Liver (tissue), 9 donors: Measurements from ENCODE around the gene NEK7. TPM values are rescaled to one million over a fixed set of nuclear protein-coding genes. Genes with fewer than 3 reads are reported as not detected.

Experiments used
- DNase-seq: peaks from one replicate; pipeline ENCODE4 v3.0.0-alpha.2; 2017; ENCODE audit warnings: low spot score
- H3K27ac ChIP-seq, 2 donors: one replicate each; pipeline ENCODE4 v1.7.0; 2013; ENCODE audit warnings: inconsistent platforms in 2 of 2, low read length in 2 of 2, control low read depth in 1 of 2, low read depth in 1 of 2, mild to moderate bottlenecking in 1 of 2
- H3K27me3 ChIP-seq, 4 donors: one replicate each; pipeline versions ENCODE4 v1.6.1 to v1.7.0; 2013; ENCODE audit warnings: low read length in 3 of 4, inconsistent platforms in 1 of 4, mild to moderate bottlenecking in 1 of 4, moderate library complexity in 1 of 4; ENCODE audit not compliant: control insufficient read depth in 4 of 4, insufficient read depth in 4 of 4
- H3K36me3 ChIP-seq, 4 donors: one replicate each; pipeline versions ENCODE4 v1.6.1 to v1.7.0; 2013; ENCODE audit warnings: low read length in 3 of 4, mild to moderate bottlenecking in 3 of 4, low read depth in 1 of 4, moderate library complexity in 1 of 4; ENCODE audit not compliant: control insufficient read depth in 4 of 4, insufficient read depth in 3 of 4
- H3K4me1 ChIP-seq, 4 donors: one replicate each; pipeline versions ENCODE4 v1.6.1 to v1.7.0; 2013; ENCODE audit warnings: low read length in 3 of 4, mild to moderate bottlenecking in 3 of 4, moderate library complexity in 1 of 4; ENCODE audit not compliant: control insufficient read depth in 4 of 4, insufficient read depth in 4 of 4
- H3K4me3 ChIP-seq, 3 donors: one replicate each; pipeline versions ENCODE4 v1.6.1 to v1.7.0; 2013; ENCODE audit warnings: low read length in 3 of 3, control low read depth in 1 of 3, low read depth in 1 of 3, mild to moderate bottlenecking in 1 of 3
- H3K9ac ChIP-seq, 2 donors: one replicate each; pipeline ENCODE4 v1.7.0; 2013; ENCODE audit warnings: low read length in 2 of 2, mild to moderate bottlenecking in 2 of 2, moderate library complexity in 2 of 2, control low read depth in 1 of 2, low read depth in 1 of 2
- H3K9me3 ChIP-seq, 4 donors: one replicate each; pipeline versions ENCODE4 v1.6.1 to v1.7.0; 2013; ENCODE audit warnings: low read length in 3 of 4; ENCODE audit not compliant: control insufficient read depth in 4 of 4
- ATF3 ChIP-seq: IDR thresholded peaks from 2 replicates; pipeline ENCODE4 v1.6.1; 2016; ENCODE audit warnings: antibody characterized with exemption
- CTCF ChIP-seq: fragments of 150-350 bp; IDR thresholded peaks from 2 replicates; pipeline ENCODE4 v1.5.1; 2017; ENCODE audit warnings: improper control_type of control experiment, low read depth, low read length; ENCODE audit not compliant: missing input control
- EGR1 ChIP-seq, 2 donors: IDR thresholded peaks; 2 replicates each; pipeline ENCODE4 v1.6.1; 2016 to 2018; ENCODE audit warnings: antibody characterized with exemption in 2 of 2, low read depth in 2 of 2
- FOXA1 ChIP-seq: IDR thresholded peaks from 2 replicates; pipeline ENCODE4 v1.6.1; 2016; ENCODE audit warnings: antibody characterized with exemption
- FOXA2 ChIP-seq: IDR thresholded peaks from 2 replicates; pipeline ENCODE4 v1.6.1; 2016; ENCODE audit warnings: antibody characterized with exemption
- GABPA ChIP-seq, 2 donors: IDR thresholded peaks in 1 of 2; conservative IDR thresholded peaks in 1 of 2; 2 replicates each; pipeline ENCODE4 v1.6.1; 2016; ENCODE audit warnings: antibody characterized with exemption in 2 of 2, mild to moderate bottlenecking in 1 of 2, moderate library complexity in 1 of 2
- HNF4A ChIP-seq, 2 donors: conservative IDR thresholded peaks; 2 replicates each; pipeline ENCODE4 v1.6.1; 2016; ENCODE audit warnings: antibody characterized with exemption in 2 of 2, mild to moderate bottlenecking in 2 of 2
- HNF4G ChIP-seq: IDR thresholded peaks from 2 replicates; pipeline ENCODE4 v1.6.1; 2016; ENCODE audit warnings: antibody characterized with exemption
- JUND ChIP-seq, 2 donors: IDR thresholded peaks; 2 replicates each; pipeline ENCODE4 v1.6.1; 2016; ENCODE audit warnings: antibody characterized with exemption in 2 of 2
- MAX ChIP-seq: IDR thresholded peaks from 2 replicates; pipeline ENCODE4 v1.6.1; 2016; ENCODE audit warnings: antibody characterized with exemption
- NR2F2 ChIP-seq: IDR thresholded peaks from 2 replicates; pipeline ENCODE4 v1.6.1; 2016; ENCODE audit warnings: antibody characterized with exemption
- RAD21 ChIP-seq, 2 donors: IDR thresholded peaks; 2 replicates each; pipeline ENCODE4 v1.6.1; 2016; ENCODE audit warnings: antibody characterized with exemption in 2 of 2, mild to moderate bottlenecking in 2 of 2
- REST ChIP-seq: IDR thresholded peaks from 2 replicates; pipeline ENCODE4 v1.6.1; 2016; ENCODE audit warnings: antibody characterized with exemption, mild to moderate bottlenecking
- RXRA ChIP-seq, 2 donors: IDR thresholded peaks; 2 replicates each; pipeline ENCODE4 v1.6.1; 2017 to 2018; ENCODE audit warnings: antibody characterized with exemption in 2 of 2, mild to moderate bottlenecking in 1 of 2
- SP1 ChIP-seq: IDR thresholded peaks from 2 replicates; pipeline ENCODE4 v1.6.1; 2018; ENCODE audit warnings: antibody characterized with exemption, mild to moderate bottlenecking
- TAF1 ChIP-seq: conservative IDR thresholded peaks from 2 replicates; pipeline ENCODE4 v1.6.1; 2016; ENCODE audit warnings: antibody characterized with exemption, mild to moderate bottlenecking
- YY1 ChIP-seq: IDR thresholded peaks from 2 replicates; pipeline ENCODE4 v1.6.1; 2016; ENCODE audit warnings: antibody characterized with exemption, mild to moderate bottlenecking
- ZBTB33 ChIP-seq: IDR thresholded peaks from 2 replicates; pipeline ENCODE4 v1.6.1; 2016; ENCODE audit warnings: antibody characterized with exemption
- WGBS: extraction: QIAGEN DNeasy Blood & Tissue Kit; methylation state at CpG from one replicate; pipeline ENCODE4 v1.1.7; 2013; 5-methylcytosine and 5-hydroxymethylcytosine counted together
- polyA plus RNA-seq, 2 donors: library from polyadenylated mRNA; stranded (reverse) in 1 of 2; unstranded in 1 of 2; fragments of 200-250 nt in 1 of 2; fragments of >200 nt in 1 of 2; fragmentation: Nextera tagmentation in 1 of 2; extraction: Ambion mirVana in 1 of 2; gene quantifications; one replicate each; pipeline versions ENCODE4 v1.2.1 to v1.2.3, GENCODE V29; 2013 to 2015
- total RNA-seq, 2 donors: library from RNA; depleted of rRNA; stranded (reverse); fragments of >200 nt; gene quantifications; one replicate each; pipeline ENCODE4 v1.2.3, GENCODE V29; 2014
- donor health status: healthy.
- donor health status: healthy.
- donor health status: healthy.
- donor health status: healthy.
- donor health status: healthy.

NEK7 gene
- total and polyA plus RNA-seq, 4 donors: 9.2 to 34.4 (median 20.2) TPM

GRCh38 chr1:198326232-198326631 is 169.4 kb downstream of the NEK7 start (continued):
- TF ChIP-seq REST (no peak), JUND (IDR thresholded peaks at IDR 0.05) (no peak)

- no peaks in the 10 kb centered on the region for H3K9me3 ChIP-seq
- TF ChIP-seq GABPA (IDR thresholded peaks at IDR 0.05 in 1 of 2, conservative IDR thresholded peaks at IDR 0.05 in 1 of 2): no peak
- TF ChIP-seq HNF4A (conservative IDR thresholded peaks at IDR 0.05): no peak
- no peak for TF ChIP-seq FOXA2
- TF ChIP-seq RXRA (IDR thresholded peaks at IDR 0.05): no peak
- TF ChIP-seq FOXA1: no peak
- no peak for TF ChIP-seq REST
- no peak for TF ChIP-seq ATF3
- TF ChIP-seq SP1: no peak
- TF ChIP-seq TAF1: no peak
- no peak for TF ChIP-seq NR2F2
- TF ChIP-seq JUND (IDR thresholded peaks at IDR 0.05): no peak
- no peak for TF ChIP-seq MAX
- TF ChIP-seq YY1: no peak
- no peak for TF ChIP-seq EGR1 (IDR thresholded peaks at IDR 0.05; ENCODE audit: low read depth in 2 of 2)
- TF ChIP-seq RAD21 (IDR thresholded peaks at IDR 0.05): no peak
- no peak for TF ChIP-seq ZBTB33
- TF ChIP-seq CTCF: no peak
- TF ChIP-seq HNF4G: no peak
- 88% methylated on average over 4 of the region's 4 CpGs for WGBS
- H3K36me3 ChIP-seq: peaks cover 0 to 4% (median 0%) of the 10 kb centered on the region in 4 donors
- no peak overlapping the region for H3K27ac ChIP-seq
- H3K4me1 ChIP-seq: no peaks in the 10 kb centered on the region
- DNase-seq: no peak
- no peaks in the 10 kb centered on the region for H3K27me3 ChIP-seq
- no peak overlapping the region for H3K9ac ChIP-seq
- no peak overlapping the region for H3K4me3 ChIP-seq
Measured at GRCh38 chr1:198326915-198327314, 170.1 kb downstream of the NEK7 start.
